Activated CD8-positive, alpha-beta memory T cell treated with anti-CD3 and anti-CD28 coated beads, Interleukin-2, amount 10 ng/mL, durations not matched to agents 7 days and 5 days (primary cell): Measurements from ENCODE around the gene VSTM1. TPM values are rescaled to one million over a fixed set of nuclear protein-coding genes. Genes with fewer than 3 reads are reported as not detected.
"Not testable (repeated sequence)": the region's sequence is repeated elsewhere in the genome, so short reads cannot be mapped to it uniquely, and the experiment has no call there.

Experiments
- ATAC-seq: fragments of 150-1000 bp; cut with Tn5 transposase; one replicate; pipeline ENCODE4 v1.10.0; 2021; ENCODE audit warnings: moderate library complexity
- CTCF ChIA-PET: fragments of 350-600 bp; sonication (Branson Sonifier 250); formaldehyde crosslinking; loops from one replicate; lab custom pipeline; 2021; ENCODE audit warnings: antibody characterized with exemption; lab: Charles Lee
- DNase-seq: peaks from one replicate; pipeline ENCODE4 v3.0.0-alpha.2; 2020
- H3K27ac Mint-ChIP-seq: one replicate; pipeline ENCODE4 v1.8.0; 2021; ENCODE audit warnings: mild to moderate bottlenecking, mixed read lengths
- H3K27me3 Mint-ChIP-seq: one replicate; pipeline ENCODE4 v1.8.0; 2021; ENCODE audit warnings: mixed read lengths
- H3K36me3 Mint-ChIP-seq: one replicate; pipeline ENCODE4 v1.8.0; 2021; ENCODE audit warnings: mild to moderate bottlenecking, mixed read lengths
- H3K4me1 Mint-ChIP-seq: one replicate; pipeline ENCODE4 v1.8.0; 2021; ENCODE audit warnings: mixed read lengths
- H3K4me3 Mint-ChIP-seq: one replicate; pipeline ENCODE4 v1.8.0; 2021; ENCODE audit warnings: mild to moderate bottlenecking, moderate library complexity, mixed read lengths
- H3K9me3 Mint-ChIP-seq: one replicate; pipeline ENCODE4 v1.8.0; 2022; ENCODE audit warnings: low read depth, mixed read lengths
- total RNA-seq, 2 experiments: library from RNA; stranded (reverse); gene quantifications; one replicate each; pipeline ENCODE4 v1.2.3, GENCODE V29; 2021

Gene VSTM1, protein sequence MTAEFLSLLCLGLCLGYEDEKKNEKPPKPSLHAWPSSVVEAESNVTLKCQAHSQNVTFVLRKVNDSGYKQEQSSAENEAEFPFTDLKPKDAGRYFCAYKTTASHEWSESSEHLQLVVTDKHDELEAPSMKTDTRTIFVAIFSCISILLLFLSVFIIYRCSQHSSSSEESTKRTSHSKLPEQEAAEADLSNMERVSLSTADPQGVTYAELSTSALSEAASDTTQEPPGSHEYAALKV
- total RNA-seq: not detected

- no peaks in the 10 kb centered on the region for H3K27me3 Mint-ChIP-seq
- H3K9me3 Mint-ChIP-seq: no peaks in the 10 kb centered on the region
- DNase-seq (no peak), ATAC-seq (no peak)
- no peak within 1 kb of the TSS for H3K27ac Mint-ChIP-seq
- CTCF ChIA-PET: no interaction called here
- no peaks in the 10 kb centered on the region for H3K4me1 Mint-ChIP-seq
- H3K36me3 Mint-ChIP-seq: no peaks in the 10 kb centered on the region
- no peak within 1 kb of the TSS for H3K4me3 Mint-ChIP-seq
Measured at GRCh38 chr19:54063350-54064116, at the start of gene VSTM1. TSS of gene VSTM1 (minus strand) at chr19:54063897. CDS start at chr19:54063777, 120 bp downstream.

GRCh38 chr19:54109651-54110050 is 46.0 kb upstream of the VSTM1 start:
- CTCF ChIA-PET: interaction anchor here (0.5 kb wide), 1 partner anchor 27 kb away, joined by 3 read pairs; no protein-coding TSS in a partner anchor
- Mint-ChIP-seq H3K4me1 (peaks cover 18% of the 10 kb centered on the region), H3K9me3 (no peaks in the 10 kb centered on the region), H3K36me3 (peaks cover 44% of the 10 kb centered on the region), H3K27ac (no peak overlapping the region), H3K27me3 (no peaks in the 10 kb centered on the region), H3K4me3 (no peak overlapping the region)
- no peak for ATAC-seq
- DNase-seq: no peak

DNA sequence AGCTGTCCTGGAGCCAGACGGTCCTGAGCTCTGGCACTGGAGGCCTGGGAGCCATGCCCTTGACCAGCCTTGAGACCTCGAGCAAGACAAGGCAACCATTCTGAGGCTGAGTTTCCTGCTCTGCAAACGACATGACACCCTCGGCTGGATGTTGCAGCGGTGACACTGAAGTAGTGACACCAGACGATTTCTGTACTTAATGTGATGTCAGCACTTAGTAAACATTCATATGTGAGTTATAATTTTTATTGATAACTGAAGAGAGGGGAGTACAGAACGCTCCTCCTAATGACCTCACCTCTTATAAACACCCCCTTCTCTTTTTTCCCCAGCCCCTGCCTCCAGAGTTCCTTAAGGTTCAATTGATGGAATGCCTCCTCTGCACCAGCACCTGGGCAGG is 44.8 kb upstream of the VSTM1 start:
- Mint-ChIP-seq H3K27ac (no peak overlapping the region), H3K27me3 (no peaks in the 10 kb centered on the region), H3K9me3 (no peaks in the 10 kb centered on the region), H3K4me1 (peaks cover 14% of the 10 kb centered on the region), H3K4me3 (no peak overlapping the region), H3K36me3 (peaks cover 42% of the 10 kb centered on the region)
- ATAC-seq (no peak), DNase-seq (no peak)
- CTCF ChIA-PET: no interaction called here

DNA sequence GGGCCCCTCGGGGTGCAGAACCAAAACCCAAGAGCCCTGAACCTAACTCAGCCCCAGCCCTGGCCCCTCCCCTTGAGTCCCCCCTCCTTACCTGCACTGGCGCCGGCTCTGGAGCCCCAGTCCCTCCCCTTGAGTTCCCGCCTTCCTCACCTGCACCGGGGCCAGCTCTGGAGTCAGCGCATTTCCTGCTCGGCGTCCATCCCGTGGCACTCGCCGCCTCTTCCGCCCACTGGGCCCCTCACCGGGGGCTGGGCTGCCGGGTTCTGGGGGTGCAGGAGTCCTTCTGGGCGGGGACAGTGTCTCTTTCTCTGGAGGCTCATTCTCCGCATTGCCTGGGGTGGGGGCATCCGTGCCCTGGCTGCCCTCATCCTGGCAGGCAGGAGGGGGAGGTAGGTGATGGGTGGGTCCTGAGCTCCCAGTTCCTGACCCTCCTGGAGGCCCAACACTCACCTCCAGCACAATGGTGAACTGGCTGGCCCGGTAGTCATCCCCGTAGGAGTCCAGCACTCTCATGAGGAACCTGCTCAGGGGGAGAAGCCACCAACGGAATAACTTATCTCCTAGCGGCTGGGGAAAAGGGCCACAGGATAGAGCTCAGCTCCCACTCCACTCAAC is 44.3 kb upstream of the VSTM1 start:
- no peaks in the 10 kb centered on the region for H3K9me3 Mint-ChIP-seq
- peaks cover 15% of the 10 kb centered on the region for H3K4me1 Mint-ChIP-seq
- ATAC-seq (no peak), DNase-seq (no peak)
- CTCF ChIA-PET: no interaction called here
- H3K27ac Mint-ChIP-seq: no peak overlapping the region
- peaks cover 38% of the 10 kb centered on the region for H3K36me3 Mint-ChIP-seq
- no peak overlapping the region for H3K4me3 Mint-ChIP-seq
- no peaks in the 10 kb centered on the region for H3K27me3 Mint-ChIP-seq

DNA sequence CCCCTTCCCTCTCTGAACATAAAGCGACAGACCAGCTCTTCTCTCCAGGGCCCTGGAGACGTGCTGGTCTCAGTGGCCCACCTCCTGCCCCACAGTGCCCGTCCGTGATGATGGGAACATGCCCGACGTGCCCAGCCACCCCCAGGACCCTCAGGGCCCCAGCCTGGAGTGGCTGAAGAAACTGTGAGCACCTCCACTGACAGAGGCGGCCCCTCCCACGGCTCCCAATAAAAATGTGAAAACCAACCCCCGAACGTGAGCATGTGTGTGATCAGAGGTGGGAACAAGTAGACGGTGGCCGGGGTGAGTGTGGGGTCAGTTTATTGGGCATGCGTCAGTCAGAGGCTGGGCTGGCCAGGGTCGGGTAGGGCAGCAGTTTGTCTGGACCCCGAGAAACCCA is 43.0 kb upstream of the VSTM1 start:
- DNase-seq (no peak), ATAC-seq (no peak)
- no peak overlapping the region for H3K4me3 Mint-ChIP-seq
- no peaks in the 10 kb centered on the region for H3K27me3 Mint-ChIP-seq
- CTCF ChIA-PET: no interaction called here
- peaks cover 38% of the 10 kb centered on the region for H3K36me3 Mint-ChIP-seq
- H3K4me1 Mint-ChIP-seq: peaks cover 22% of the 10 kb centered on the region
- no peak overlapping the region for H3K27ac Mint-ChIP-seq
- H3K9me3 Mint-ChIP-seq: no peaks in the 10 kb centered on the region

GRCh38 chr19:54105796-54106195 is 42.1 kb upstream of the VSTM1 start:
- peaks cover 35% of the 10 kb centered on the region for H3K36me3 Mint-ChIP-seq
- no peak overlapping the region for H3K27ac Mint-ChIP-seq
- no peak overlapping the region for H3K4me3 Mint-ChIP-seq
- no peaks in the 10 kb centered on the region for H3K9me3 Mint-ChIP-seq
- DNase-seq (no peak), ATAC-seq (no peak)
- no peaks in the 10 kb centered on the region for H3K27me3 Mint-ChIP-seq
- H3K4me1 Mint-ChIP-seq: peaks cover 21% of the 10 kb centered on the region
- CTCF ChIA-PET: no interaction called here

DNA sequence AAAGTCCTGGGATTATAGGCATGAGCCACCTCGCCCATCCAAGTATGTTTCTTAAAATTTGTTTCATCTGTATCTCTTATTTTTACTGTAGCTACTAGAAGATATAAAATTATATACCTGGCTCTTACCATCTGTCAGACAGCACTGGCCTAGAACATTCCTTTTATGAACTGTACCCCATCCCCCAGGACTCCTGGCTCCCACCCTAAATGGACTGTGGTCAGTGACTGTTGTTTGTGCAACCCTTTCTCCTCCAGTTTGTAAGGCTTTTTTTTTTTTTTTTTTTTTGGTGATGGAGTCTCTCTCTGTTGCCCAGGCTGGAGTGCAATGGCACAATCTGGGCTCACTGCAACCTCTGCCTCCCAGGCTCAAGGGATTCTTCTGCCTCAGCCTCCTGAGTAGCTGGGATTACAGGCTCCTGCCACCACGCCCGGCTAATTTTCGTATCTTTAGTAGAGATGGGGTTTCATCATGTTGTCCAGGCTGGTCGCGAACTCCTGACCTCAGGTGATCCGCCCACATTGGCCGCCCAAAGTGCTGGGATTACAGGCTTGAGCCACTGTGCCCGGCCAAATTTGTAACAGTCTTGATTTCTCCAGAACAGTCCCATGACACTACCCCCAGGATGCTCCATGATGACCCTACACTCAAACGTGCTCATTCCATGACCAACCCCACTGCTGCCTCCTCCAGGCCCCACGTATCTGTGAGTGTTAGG is 41.5 kb upstream of the VSTM1 start:
- H3K9me3 Mint-ChIP-seq: no peaks in the 10 kb centered on the region
- CTCF ChIA-PET: interaction anchor here (1.6 kb wide), 1 partner anchor 10 kb away, joined by 4 read pairs; the partner anchor contains the start of genes PRPF31 and TFPT
- peaks cover 19% of the 10 kb centered on the region for H3K4me1 Mint-ChIP-seq
- H3K4me3 Mint-ChIP-seq: no peak overlapping the region
- no peaks in the 10 kb centered on the region for H3K27me3 Mint-ChIP-seq
- ATAC-seq (no peak), DNase-seq (no peak)
- H3K36me3 Mint-ChIP-seq: peaks cover 31% of the 10 kb centered on the region
- H3K27ac Mint-ChIP-seq: no peak overlapping the region

GRCh38 chr19:54102421-54103169 is 38.9 kb upstream of the VSTM1 start, which contains the start of gene NDUFA3:
TSS of gene NDUFA3 (plus strand) at chr19:54102855. CDS start at chr19:54102879, 24 bp downstream.
- DNase-seq (peak; percentile 99), ATAC-seq (peak; percentile 99)
- Mint-ChIP-seq H3K27ac (peak within 1 kb of the TSS; percentile 96), H3K36me3 (peaks cover 19% of the 10 kb centered on the region), H3K4me3 (peak within 1 kb of the TSS; percentile 99), H3K9me3 (no peaks in the 10 kb centered on the region), H3K27me3 (no peaks in the 10 kb centered on the region), H3K4me1 (peaks cover 18% of the 10 kb centered on the region)
- CTCF ChIA-PET: interaction anchor here (1.2 to 2.1 kb wide), 2 partner anchors 12 to 34 kb away, joined by 3 to 9 read pairs; partner anchors contain the start of genes CNOT3, PRPF31 and TFPT

- Mint-ChIP-seq H3K27me3 (peaks cover 4% of the 10 kb centered on the region), H3K36me3 (peaks cover 4% of the 10 kb centered on the region), H3K4me3 (peak within 1 kb of the TSS; percentile 39), H3K27ac (no peak within 1 kb of the TSS), H3K9me3 (no peaks in the 10 kb centered on the region), H3K4me1 (peaks cover 25% of the 10 kb centered on the region)
- ATAC-seq: no peak
- CTCF ChIA-PET: no interaction called here
- no peak for DNase-seq
Measured at GRCh38 chr19:54100561-54100960, 36.9 kb upstream of the VSTM1 start, which contains the start of gene OSCAR. TSS of gene OSCAR (minus strand) at chr19:54100803. CDS start at chr19:54100792, 11 bp downstream.

DNA sequence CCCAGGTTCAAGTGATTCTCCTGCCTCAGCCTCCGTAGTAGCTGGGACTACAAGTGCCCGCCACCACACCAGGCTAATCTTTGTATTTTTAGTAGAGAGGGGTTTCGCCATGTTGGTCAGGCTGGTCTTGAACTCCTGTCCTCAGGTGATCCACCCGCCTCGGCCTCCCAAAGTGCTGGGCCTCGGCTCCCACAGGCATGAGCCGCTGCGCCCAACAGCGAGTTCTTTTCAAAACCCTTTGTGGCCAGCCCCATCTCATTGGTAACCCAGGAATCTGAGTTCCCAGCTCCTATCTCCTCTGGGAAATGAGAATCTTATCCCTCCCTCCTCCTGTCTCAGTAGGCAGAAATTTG is 36.2 kb upstream of the VSTM1 start:
- DNase-seq, H3K27me3 Mint-ChIP-seq, H3K4me3 Mint-ChIP-seq, CTCF ChIA-PET, ATAC-seq, H3K9me3 Mint-ChIP-seq, H3K27ac Mint-ChIP-seq, H3K36me3 Mint-ChIP-seq: not testable (repeated sequence)
- H3K4me1 Mint-ChIP-seq: peaks cover 25% of the 10 kb centered on the region

DNA sequence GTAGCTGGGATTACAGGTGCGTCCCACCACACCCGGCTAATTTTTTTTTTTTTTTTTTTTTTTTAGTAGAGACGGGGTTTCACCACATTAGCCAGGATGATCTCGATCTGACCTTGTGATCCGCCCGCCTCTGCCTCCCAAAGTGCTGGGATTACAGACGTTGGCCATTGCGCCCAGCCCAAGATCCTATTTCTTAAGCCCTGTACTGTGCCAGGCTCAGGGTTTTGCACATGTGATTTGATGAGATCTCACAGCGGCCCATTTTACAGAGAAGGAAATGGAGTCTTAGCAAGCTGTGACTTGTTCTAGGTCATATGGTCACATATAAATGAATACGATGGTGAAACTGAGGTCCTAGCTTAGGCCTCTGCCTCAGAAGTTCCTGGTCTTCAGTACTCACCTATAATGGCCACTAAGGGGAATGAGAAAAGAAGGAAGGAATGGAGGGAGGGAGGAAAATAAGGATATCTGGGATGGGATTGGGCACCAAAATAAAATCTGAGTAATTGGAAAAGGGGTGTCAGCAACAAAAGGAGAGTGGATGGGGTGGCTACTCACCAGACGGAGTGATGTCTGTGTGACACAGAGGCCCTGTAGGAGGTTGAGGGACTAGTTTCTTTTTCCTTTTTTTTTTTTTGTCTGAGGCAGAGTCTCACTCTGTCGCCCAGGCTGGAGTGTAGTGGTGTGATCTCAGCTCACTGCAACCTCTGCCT is 35.6 kb upstream of the VSTM1 start:
- CTCF ChIA-PET: interaction anchor here (0.8 kb wide), 1 partner anchor 38 kb away, joined by 3 read pairs; no protein-coding TSS in a partner anchor
- ATAC-seq: no peak
- no peak overlapping the region for H3K27ac Mint-ChIP-seq
- no peak for DNase-seq
- H3K4me3 Mint-ChIP-seq: no peak overlapping the region
- H3K4me1 Mint-ChIP-seq: peaks cover 28% of the 10 kb centered on the region
- H3K9me3 Mint-ChIP-seq: no peaks in the 10 kb centered on the region
- H3K36me3 Mint-ChIP-seq: no peaks in the 10 kb centered on the region
- peaks cover 10% of the 10 kb centered on the region for H3K27me3 Mint-ChIP-seq

DNA sequence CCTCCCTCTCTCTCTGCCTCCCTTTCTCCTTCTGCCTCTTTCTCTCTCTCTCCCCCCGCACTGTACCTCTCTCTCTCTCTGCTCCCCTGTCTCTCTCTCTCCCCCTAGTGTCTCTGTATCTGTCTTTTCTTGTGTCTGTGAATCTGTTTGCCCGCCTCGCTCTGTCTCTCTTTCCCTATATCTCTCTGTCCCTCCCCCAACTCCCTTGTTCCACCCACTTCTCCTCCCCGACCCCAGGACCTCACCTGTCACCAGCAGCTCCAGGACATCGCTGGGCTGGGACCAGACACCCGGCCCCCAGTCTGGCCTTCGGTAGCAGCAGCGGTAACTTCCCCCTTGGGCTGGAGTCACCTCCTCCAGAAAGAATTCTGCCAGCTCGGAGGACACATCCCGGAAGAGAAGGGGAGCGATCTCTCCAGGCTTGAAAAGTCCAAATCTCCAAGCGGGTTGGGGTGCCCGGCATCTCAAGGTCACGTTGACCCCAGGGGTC is 33.0 kb upstream of the VSTM1 start:
- peak; percentile 61 for ATAC-seq
- DNase-seq: no peak
- H3K27me3 Mint-ChIP-seq: peaks cover 15% of the 10 kb centered on the region
- CTCF ChIA-PET: interaction anchor here (0.9 to 1.2 kb wide), 3 partner anchors 227 to 304 kb away, joined by 3 to 7 read pairs (median 3); no protein-coding TSS in a partner anchor
- H3K4me3 Mint-ChIP-seq: peak overlapping the region; percentile 44
- peak overlapping the region; percentile 53 for H3K27ac Mint-ChIP-seq
- no peaks in the 10 kb centered on the region for H3K36me3 Mint-ChIP-seq
- H3K4me1 Mint-ChIP-seq: peaks cover 17% of the 10 kb centered on the region
- peaks cover 5% of the 10 kb centered on the region for H3K9me3 Mint-ChIP-seq
